Esophagus muscularis mucosa (tissue), 4 donors: ENCODE results near the gene FMN2.

Experiments used
- CTCF ChIP-seq, 3 experiments: fragments of 200-600 bp in 2 of 3; fragments of 450-650 bp in 1 of 3; sonication (generic) in 2 of 3; IDR thresholded peaks; one replicate each; pipeline ENCODE4 v1.5.1; 2017 to 2019; ENCODE audit warnings: antibody characterized with exemption in 3 of 3, mild to moderate bottlenecking in 2 of 3, moderate library complexity in 1 of 3
- EP300 ChIP-seq: sonication (generic); formaldehyde crosslinking; IDR thresholded peaks from one replicate; pipeline ENCODE4 v1.6.1; 2017; ENCODE audit warnings: antibody characterized with exemption
- POLR2A ChIP-seq: fragments of 450-650 bp; IDR thresholded peaks from one replicate; pipeline ENCODE4 v1.6.1; 2017; ENCODE audit warnings: antibody characterized with exemption, moderate library complexity, mild to moderate bottlenecking, low read depth
- POLR2AphosphoS5 ChIP-seq, 2 donors: sonication (generic); formaldehyde crosslinking; IDR thresholded peaks; one replicate each; pipeline ENCODE4 v1.6.1; 2017; ENCODE audit warnings: antibody characterized with exemption in 2 of 2

DNA sequence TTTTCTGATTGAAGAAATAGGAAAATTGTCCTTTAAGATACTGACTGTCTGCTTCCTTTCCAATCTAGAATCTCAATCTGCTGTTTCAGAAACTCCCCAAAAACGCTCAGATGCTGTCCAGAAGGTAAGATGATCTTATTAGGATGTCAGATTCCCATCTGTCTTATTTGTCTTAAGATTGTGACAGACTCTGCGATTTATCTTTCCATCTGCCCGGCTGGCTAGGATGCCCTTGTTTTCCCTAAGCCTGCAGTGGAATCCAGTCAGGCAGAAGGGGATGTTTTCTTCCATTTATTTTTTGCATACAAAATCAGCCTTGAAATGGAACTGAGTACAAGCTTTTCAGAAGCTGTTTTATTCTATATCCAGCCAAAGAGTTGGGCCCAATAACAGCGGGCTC lies 96.5 kb downstream of the FMN2 start:
- no peak for TF ChIP-seq CTCF (IDR thresholded peaks at IDR 0.05)
- no peak for TF ChIP-seq POLR2A
- TF ChIP-seq EP300: no peak
- TF ChIP-seq POLR2AphosphoS5 (IDR thresholded peaks at IDR 0.05): no peak
